ENCODE results near the gene KIAA1217. TPM values are rescaled to one million over a fixed set of nuclear protein-coding genes. Genes with fewer than 3 reads are reported as not detected.

KIAA1217 gene
- total and polyA plus RNA-seq, 2 donors from 2014 or later: 10.4 to 63.8 TPM

DNA sequence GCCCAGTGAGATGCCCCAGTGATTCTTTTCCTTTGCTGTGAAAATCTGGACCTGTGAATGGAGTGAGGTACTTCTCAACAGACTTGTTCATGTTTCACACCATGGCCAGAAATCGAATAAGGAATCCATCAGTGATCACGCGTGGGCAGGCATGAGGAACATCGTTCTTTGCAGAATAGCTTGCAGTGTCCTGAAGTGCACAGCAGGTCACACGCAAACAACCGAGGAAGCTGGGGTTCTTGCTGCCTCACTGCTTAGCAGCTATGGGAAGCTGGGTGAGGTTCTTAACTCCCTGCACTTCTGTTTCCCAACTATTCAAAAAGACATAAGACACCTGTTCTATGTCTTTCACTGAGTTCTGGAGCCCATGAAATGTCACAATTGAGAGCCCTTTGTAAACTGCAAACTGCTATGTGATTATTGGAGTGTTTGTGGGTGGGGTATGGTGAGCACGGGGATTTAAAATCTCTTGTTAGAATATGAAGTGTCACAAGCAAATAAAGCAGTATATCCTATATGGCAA lies 253.4 kb downstream of the KIAA1217 start:
- Histone ChIP-seq H3K36me3 (ENCODE audit: control insufficient read depth in 2 of 3, insufficient read depth in 3 of 3, low read length in 3 of 3) (peaks cover 0 to 2% (median 0%) of the 10 kb centered on the region in 3 donors), H3K4me3 (ENCODE audit: low read length in 3 of 3) (no peak overlapping the region), H3K27me3 (ENCODE audit: control insufficient read depth, insufficient read depth, low read length) (no peaks in the 10 kb centered on the region), H3K9me3 (ENCODE audit: control insufficient read depth in 2 of 3, insufficient read depth in 1 of 3, low read length in 3 of 3) (no peaks in the 10 kb centered on the region), H3K9ac (ENCODE audit: low read length in 3 of 3) (no peak overlapping the region), H3K4me1 (ENCODE audit: control insufficient read depth in 2 of 3, insufficient read depth in 2 of 3, low read depth in 1 of 3, low read length in 3 of 3) (peaks cover 8 to 37% (median 28%) of the 10 kb centered on the region in 3 donors), H3K27ac (ENCODE audit: low read depth in 2 of 2, low read length in 2 of 2) (no peak overlapping the region)
- TF ChIP-seq CTCF (IDR thresholded peaks at IDR 0.05; ENCODE audit: borderline replicate concordance, extremely low read depth, insufficient read depth): no peak
- FAIRE-seq (no peak), DNase-seq (peak in 2 of 5 donors; percentile 50 to 59)
- intact Hi-C loops (cut with DNase I): no loop called here

- no peaks in the 10 kb centered on the region for H3K9me3 ChIP-seq (ENCODE audit: control insufficient read depth in 2 of 3, insufficient read depth in 1 of 3, low read length in 3 of 3)
- H3K27ac ChIP-seq (ENCODE audit: low read depth in 2 of 2, low read length in 2 of 2): peak overlapping the region in 1 of 2 donors; percentile 95
- H3K27me3 ChIP-seq (ENCODE audit: control insufficient read depth, insufficient read depth, low read length): no peaks in the 10 kb centered on the region
- no peaks in the 10 kb centered on the region for H3K36me3 ChIP-seq (ENCODE audit: control insufficient read depth in 2 of 3, insufficient read depth in 3 of 3, low read length in 3 of 3)
- FAIRE-seq (no peak), DNase-seq (no peak)
- no peak overlapping the region for H3K9ac ChIP-seq (ENCODE audit: low read length in 3 of 3)
- H3K4me3 ChIP-seq (ENCODE audit: low read length in 3 of 3): no peak overlapping the region
- intact Hi-C loops (cut with DNase I): no loop called here
- peaks cover 8 to 32% (median 24%) of the 10 kb centered on the region in 3 donors for H3K4me1 ChIP-seq (ENCODE audit: control insufficient read depth in 2 of 3, insufficient read depth in 2 of 3, low read depth in 1 of 3, low read length in 3 of 3)
- peak; percentile 20 for TF ChIP-seq CTCF (IDR thresholded peaks at IDR 0.05; ENCODE audit: borderline replicate concordance, extremely low read depth, insufficient read depth)
These were observed 254.1 kb downstream of the KIAA1217 start for GRCh38 chr10:24462889-24463552.

DNA sequence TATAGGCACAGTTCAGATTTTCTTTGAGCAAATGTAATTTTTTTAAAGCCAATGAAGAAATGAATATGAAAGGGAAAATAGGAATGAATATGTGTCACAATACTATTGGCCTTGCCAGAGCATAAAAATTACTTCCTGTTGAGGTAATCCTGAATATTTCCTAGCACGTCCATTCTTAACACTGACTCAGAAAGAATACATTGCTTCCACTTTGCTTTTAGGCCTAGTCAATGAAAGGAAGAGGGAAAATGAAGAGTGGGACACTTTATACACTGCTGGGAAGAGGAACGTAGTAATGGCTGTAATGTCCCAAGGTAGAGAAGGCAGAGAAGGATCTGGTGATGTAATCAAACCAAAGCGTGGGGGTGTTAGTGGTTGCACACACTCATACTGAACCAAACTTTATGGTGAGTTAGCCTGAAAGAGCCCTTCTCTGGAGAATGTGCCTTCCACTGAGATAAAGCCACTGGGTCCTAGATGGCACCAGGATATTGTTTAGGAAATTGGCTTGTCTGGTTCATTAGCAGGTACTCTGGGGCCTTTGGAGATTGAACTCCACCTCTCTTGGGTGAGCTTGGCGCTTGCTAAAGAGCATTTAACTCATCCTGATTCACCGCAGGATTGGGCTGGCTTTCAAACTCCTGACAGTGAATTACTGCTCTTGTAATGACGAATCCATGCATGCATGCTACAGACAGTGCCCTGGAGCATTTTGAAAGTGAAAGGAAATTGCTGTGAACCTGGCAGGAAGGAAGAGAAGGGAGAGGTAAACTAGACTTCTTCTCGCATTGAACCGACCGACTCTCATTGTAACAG lies 254.9 kb downstream of the KIAA1217 start:
- Histone ChIP-seq H3K27me3 (ENCODE audit: control insufficient read depth, insufficient read depth, low read length) (no peaks in the 10 kb centered on the region), H3K4me3 (ENCODE audit: low read length in 3 of 3) (peak overlapping the region in 2 of 3 donors; percentile 47 to 73), H3K36me3 (ENCODE audit: control insufficient read depth in 2 of 3, insufficient read depth in 3 of 3, low read length in 3 of 3) (no peaks in the 10 kb centered on the region), H3K9ac (ENCODE audit: low read length in 3 of 3) (peak overlapping the region in 1 of 3 donors; percentile 53), H3K27ac (ENCODE audit: low read depth in 2 of 2, low read length in 2 of 2) (peak overlapping the region; percentile 91 to 95), H3K9me3 (ENCODE audit: control insufficient read depth in 2 of 3, insufficient read depth in 1 of 3, low read length in 3 of 3) (no peaks in the 10 kb centered on the region), H3K4me1 (ENCODE audit: control insufficient read depth in 2 of 3, insufficient read depth in 2 of 3, low read depth in 1 of 3, low read length in 3 of 3) (peaks cover 8 to 29% (median 24%) of the 10 kb centered on the region in 3 donors)
- no peak for FAIRE-seq
- peak in 2 of 5 donors; percentile 76 to 82 for DNase-seq
- no peak for TF ChIP-seq CTCF (IDR thresholded peaks at IDR 0.05; ENCODE audit: borderline replicate concordance, extremely low read depth, insufficient read depth)
- intact Hi-C loops (cut with DNase I): no loop called here

Data from kidney (tissue), 14 donors.